Stomach (tissue), 4 donors: ENCODE measurements around the gene SIRT3.

Source experiments
- CTCF ChIP-seq, 7 experiments: fragments of 450-650 bp in 4 of 7; fragments of 200-600 bp in 3 of 7; sonication (generic) in 3 of 7; IDR thresholded peaks; one replicate each; pipeline ENCODE4 v1.5.1; 2016 to 2019; ENCODE audit warnings: antibody characterized with exemption in 7 of 7, control low read depth in 2 of 7, mild to moderate bottlenecking in 1 of 7
- EP300 ChIP-seq: sonication (generic); formaldehyde crosslinking; IDR thresholded peaks from one replicate; pipeline ENCODE4 v1.6.1; 2017; ENCODE audit warnings: antibody characterized with exemption
- POLR2A ChIP-seq, 4 donors: fragments of 450-650 bp; IDR thresholded peaks; one replicate each; pipeline ENCODE4 v1.6.1; 2016; ENCODE audit warnings: antibody characterized with exemption in 4 of 4, control low read depth in 2 of 4, mild to moderate bottlenecking in 1 of 4, moderate library complexity in 1 of 4
- POLR2AphosphoS5 ChIP-seq, 3 donors: sonication (generic); formaldehyde crosslinking; IDR thresholded peaks; one replicate each; pipeline ENCODE4 v1.6.1; 2016; ENCODE audit warnings: antibody characterized with exemption in 3 of 3

- TF ChIP-seq POLR2A (IDR thresholded peaks at IDR 0.05) (no peak), CTCF (IDR thresholded peaks at IDR 0.05) (no peak), POLR2AphosphoS5 (IDR thresholded peaks at IDR 0.05) (no peak), EP300 (no peak)
These were observed 49.1 kb upstream of the SIRT3 start for GRCh38 chr11:285021-285893.
